Ramos (cell line): ENCODE data around the gene GNG5.

ENCODE experiments used
- in situ Hi-C: fragments of 300-500 bp; cut with MboI; formaldehyde crosslinking; loops from one replicate; pipeline ENCODE4 v1.14.3; 2022; ENCODE audit warnings: low sequenced_read_pairs; ENCODE audit not compliant: unreplicated experiment

GNG5 gene

DNA sequence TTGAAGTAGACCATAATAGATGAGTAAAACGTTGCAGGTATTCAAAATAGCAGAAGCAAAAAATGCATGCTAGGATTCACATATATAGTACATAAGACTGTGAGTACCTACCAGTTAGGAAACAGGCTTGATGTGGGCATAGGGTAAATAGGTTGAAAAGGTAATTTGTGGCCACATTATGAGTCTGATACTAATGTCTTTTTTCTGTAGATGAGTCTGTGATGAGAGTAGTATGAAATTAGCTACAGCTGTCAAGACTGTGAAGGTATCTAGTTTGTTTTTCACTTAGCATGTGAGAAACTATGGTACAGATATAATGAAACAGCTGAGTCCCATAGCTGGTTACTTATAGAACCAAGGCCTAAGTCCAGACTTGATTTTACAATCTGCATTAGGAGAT is 12.6 kb downstream of the GNG5 start:
- in situ Hi-C loops: no loop called here

DNA sequence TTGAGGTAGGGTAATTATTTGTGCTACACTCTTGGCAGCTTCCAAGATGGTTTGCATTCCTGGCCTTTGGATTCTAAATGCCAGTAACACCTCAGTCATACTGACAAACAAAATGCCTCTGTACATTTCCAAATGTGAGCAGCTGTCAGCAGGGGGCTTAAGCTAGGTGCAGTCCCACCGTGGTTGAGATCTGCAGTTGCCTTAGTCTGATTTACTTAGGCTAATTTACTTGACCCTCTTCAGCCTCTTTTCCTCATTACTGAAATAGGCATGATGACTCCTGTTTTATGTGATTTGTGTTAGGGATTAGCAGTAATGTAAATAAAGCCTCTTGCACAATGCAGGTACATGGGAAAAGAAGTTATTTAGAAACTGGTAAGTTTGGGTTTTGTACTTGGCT is 13.7 kb downstream of the GNG5 start:
- in situ Hi-C loops: no loop called here

DNA sequence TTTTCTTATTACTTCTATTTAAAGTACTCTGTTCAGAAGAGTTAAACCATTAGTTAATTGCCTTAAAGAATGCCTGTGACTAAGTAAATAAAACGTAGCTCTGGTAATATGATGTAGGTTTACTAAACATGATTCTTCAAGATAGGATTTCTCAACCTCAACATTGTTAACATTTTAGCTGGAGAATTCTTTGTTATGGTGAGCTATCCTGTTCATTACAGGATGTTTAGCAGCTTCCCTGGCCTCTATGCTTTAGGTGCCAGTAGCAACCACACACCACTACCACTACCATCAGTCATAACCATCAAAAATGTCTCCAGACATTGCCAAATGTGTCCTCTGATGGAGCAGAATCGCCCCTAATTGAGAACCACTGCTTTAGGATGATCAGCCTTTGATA is 16.6 kb downstream of the GNG5 start:
- in situ Hi-C loops: no loop called here

DNA sequence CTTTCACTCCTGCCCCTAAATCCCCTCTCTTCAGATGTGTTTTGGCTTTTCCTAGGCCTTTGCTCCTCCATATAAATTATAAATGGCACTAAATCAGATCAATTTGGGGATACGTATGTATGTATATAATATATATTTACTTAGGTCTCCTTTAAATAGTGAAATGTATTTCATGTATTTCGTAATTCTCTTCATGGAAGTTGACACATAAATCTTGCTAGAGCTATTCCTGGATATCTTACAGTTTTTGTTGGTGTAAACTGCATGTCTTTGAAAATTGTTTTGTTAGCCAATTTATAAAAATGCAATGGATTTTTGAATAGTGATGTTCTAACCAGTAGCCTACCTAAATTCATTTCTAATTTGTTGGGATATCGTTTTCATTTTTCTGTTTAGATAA is 18.3 kb downstream of the GNG5 start:
- in situ Hi-C loops: no loop called here

DNA sequence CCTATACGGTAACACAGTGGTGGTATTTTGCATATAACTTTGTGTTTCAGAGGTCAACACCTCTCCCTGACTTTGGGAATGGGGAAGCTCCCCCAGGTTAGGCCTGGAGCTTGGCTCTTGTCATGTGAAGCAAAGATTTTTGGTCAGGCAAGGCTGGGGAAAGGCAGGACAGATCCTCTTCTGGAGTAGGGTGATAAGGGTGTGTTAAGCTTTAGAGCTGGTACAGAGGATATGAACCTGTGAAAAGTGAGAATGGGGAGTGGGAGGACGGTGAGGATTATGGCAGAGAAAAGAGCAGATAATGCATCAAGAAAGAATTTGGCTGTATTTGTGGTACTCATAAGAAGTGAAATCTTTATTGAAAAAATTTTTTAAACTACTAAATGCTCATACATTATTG is 25.1 kb downstream of the GNG5 start:
- in situ Hi-C loops: no loop called here

DNA sequence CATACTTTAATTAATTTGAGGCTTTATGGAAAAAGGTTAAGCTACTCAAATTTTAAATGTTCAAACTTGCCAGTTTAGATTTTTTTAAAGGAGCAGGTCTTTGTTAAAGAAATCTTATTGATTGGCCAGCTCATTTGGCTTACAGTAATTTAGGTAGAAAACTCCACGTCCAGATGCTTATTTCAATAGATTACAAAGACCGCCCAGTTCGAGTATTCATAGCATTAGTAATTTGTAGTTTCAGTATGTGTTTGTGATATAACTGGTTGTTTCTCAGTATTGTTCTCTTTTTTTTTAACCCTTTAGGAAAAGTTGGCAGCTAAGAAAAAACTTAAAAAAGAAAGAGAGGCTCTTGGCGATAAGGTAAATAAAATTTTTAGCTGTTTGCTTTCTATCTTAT is 25.7 kb downstream of the GNG5 start:
- in situ Hi-C loops: no loop called here

DNA sequence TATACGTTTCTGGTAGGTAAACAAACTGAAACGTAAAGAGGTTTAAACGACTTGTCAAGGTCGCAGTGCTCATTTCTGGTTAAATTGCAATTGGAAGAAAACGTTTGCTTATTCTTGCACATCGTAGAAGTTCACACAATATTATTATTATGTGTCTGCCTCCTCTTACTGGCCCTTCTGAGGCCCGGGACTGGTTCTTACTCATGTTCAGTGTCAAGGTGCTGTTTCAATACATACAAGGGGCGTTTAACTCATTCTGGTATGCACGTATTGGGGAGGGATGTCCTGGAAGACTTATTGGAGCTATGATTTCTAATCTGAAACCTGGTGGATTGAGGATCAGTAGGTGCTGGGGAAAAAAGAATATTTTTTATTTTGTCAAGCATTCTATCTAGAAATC is 26.4 kb downstream of the GNG5 start:
- in situ Hi-C loops: no loop called here

DNA sequence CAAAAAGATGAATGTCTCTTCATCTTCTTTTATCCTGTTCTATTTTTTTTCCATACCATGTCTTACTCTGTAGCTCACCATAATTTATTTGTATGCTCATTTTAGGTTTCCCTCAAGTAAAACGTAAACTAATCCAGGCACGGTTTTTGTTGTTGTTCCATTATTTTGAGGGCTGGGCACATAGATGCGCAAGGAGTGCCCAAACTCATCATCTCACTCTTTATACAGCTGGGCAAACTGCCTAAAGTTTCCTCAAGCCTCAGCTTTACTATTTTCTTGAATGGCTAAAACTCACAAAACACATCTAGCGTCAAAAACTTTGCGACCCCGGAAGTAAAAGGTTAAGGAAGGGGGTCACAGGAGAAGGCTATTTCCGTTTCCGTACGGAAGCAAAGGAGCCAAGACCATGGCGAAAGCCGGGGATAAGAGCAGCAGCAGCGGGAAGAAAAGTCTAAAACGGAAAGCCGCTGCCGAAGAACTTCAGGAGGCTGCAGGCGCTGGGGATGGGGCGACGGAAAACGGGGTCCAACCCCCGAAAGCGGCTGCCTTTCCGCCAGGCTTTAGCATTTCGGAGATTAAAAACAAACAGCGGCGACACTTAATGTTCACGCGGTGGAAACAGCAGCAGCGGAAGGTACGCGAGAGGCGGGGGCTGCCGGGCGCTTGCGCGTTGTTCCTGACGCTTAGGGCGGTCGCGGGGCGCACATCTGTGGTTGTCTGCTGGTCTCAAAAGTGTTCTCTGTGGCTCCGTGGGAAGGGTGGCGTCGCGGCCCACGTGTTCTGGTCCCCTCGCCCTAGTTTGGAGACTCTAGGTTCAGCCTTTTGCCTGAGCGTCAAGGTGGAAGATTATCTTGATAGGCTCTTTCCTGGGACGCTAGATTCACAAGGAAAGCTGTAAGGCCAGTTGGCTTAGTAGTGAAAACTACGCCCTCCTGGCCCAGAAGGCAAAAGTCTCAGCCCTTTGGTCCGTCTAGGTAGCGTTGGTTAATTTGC is 27.2 kb downstream of the GNG5 start, which contains the start of gene RPF1:
Gene RPF1 (plus strand): TSS at position 391 of the 993 bp plus-strand sequence. CDS start 16 bp downstream, at position 407.
- in situ Hi-C loops: no loop called here

DNA sequence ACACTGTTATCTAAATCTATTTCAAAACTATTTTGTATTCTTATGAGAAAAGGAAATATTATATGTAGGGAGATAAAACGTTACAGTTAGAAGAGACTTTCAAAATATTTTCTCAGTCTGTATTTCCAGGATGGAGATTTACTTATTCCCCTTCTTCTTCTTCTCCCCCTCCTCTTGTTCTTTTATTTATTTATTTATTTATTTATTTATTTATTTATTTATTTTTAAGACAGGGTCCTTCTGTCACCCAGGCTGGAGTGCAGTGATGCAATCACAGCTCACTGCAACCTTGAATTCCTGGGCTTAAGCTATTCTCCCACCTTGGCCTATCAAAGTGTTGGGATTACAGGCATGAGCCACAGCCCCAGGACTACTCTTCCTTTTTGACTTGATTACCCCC is 30.2 kb downstream of the GNG5 start:
- in situ Hi-C loops: no loop called here

DNA sequence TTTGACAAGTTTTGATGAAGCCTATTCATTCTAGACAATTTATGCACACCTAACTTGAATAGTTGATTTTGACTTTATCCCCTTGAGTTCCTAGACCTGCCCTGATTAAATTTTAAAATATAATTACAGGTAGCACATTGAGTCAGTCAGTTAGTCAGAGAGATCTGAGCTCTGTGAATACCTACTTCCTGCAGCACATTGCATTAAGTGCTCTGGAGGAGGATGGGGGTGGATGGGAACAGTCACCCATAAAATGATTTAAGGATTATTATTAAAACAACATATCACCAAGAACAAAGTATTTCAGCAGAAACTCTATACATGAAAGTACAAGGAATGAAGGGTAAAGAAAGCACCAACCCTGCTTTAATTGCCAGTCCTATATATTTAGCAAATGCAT is 39.1 kb downstream of the GNG5 start:
- in situ Hi-C loops: no loop called here

DNA sequence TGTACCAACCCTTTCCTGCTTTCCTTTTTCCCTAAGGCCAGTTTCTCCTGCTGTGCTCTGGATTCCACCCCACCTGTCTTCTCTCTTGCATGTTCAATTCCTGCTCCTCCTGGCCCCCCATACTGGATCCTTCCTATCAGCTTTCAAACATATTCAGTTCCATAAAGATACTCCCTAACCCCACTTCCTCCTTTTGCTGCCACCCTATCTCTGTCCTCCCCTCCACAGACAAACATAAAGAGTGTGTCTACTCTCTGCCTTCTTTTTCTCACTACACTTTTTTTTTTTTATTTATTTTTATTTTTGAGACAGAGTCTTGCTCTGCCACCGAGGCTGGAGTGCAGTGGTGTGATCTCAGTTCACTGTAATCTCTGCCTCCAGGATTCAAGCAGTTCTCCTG is 44.3 kb downstream of the GNG5 start:
- in situ Hi-C loops: no loop called here

DNA sequence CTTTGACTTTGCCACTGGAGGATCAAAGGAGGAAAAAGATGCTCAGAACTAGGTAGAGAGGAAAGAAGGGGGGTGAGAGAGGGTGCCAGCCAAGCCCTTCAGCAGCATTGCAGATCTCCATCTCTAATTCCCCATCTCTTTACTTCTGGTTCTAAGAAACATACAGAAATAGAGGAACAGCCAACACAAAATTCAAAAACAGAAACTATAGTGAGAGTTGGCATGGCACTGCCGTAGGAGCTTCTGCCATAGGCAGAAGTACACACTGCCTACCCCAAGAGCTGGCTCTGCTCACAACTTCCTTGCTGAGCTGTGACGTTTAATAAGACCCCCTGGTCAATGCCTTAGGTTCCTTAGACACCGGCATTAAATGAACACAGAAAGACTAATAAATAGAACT is 53.9 kb downstream of the GNG5 start:
- in situ Hi-C loops: no loop called here

DNA sequence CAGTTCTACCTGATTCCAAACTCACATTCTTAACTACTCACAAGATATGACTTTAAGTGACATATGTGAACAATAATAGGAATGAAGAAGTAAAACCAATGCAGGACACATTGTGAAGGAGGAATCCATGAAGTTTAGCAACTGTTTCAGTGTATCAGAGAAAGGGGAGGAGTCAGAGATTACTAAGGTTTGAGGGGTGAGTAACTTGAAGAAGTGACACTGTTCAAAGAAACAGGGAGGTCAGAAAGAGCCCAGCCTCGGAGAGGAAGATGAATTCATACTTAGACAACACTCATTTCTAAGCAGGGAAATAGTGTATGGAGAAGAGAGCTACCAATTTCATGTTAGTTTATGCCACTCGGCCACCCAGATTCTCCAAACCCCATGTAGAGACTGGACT is 55.5 kb downstream of the GNG5 start:
- in situ Hi-C loops: no loop called here

DNA sequence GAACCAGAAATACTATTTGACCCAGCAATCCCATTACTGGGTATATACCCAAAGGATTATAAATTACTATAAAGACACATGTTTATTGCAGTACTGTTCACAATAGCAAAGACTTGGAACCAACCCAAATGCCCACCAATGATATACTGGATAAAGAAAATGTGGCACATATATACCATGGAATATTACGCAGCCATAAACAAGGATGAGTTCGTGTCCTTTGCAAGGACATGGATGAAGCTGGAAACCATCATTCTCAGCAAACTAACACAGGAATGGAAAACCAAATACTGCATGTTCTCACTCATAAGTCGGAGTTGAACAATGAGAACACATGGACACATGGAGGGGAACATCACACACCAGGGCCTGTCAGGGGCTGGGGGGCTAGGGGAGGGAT is 57.7 kb downstream of the GNG5 start:
- in situ Hi-C loops: loop anchor here (10.0 kb wide), 1 partner anchor 176 kb away; no protein-coding TSS in a partner anchor
